ENCODE results near the gene PCBP3.

PCBP3 gene

DNA sequence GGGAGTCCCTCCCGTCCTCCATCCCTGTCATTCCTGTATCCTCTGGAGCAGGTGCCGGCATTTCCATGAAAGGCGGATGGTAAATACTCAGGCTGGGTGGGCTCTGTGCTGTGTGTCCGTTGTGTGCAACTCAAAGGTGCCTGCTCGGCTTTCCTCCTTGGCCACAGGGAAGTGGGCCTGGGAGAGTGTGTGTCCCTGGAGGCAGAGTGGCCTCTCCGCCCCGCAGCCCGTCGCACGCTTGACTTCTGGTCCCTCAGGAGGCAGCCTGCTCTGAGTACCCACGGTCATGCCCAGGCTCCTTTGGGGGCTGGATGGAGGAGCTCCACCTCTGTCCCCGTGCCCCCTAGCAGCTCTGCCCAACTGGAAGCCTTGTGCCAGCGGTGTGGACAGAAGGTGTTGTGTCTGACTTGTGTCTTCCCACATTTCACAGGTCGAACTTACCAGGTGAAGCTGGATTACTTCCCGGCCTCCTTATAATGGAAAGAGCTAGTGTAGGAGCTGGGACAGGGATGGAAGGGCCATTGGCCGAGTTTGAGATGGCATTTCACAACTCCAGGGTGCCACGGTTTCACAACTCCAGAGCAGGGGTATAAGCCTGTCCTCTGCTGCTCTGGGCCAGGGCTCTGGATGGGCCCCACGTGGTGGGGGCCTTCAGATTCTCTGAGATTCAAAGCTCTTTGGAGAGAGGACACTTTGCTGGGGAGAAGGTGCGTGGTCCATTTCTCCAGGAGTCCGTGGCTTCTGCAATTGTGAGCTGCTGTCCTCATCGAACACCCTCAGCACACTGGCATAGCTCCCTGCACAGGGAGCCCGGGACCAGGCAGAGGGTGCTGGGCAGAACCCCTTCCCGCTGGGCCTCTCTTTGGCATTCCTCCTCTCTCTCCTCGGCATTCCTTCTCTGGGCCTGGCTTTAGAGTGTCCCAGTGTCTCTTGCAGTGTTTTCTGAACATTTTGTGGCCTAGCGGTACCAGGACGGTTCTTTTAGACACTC, 185.3 kb downstream of the PCBP3 start:
- no peak overlapping the region for H3K27ac ChIP-seq (ENCODE audit: low read depth, low read length)
- H3K4me3 ChIP-seq (ENCODE audit: insufficient read depth, low read length, poor library complexity, severe bottlenecking) = no peak overlapping the region
- no peaks in the 10 kb centered on the region for H3K9me2 ChIP-seq (replicated peaks; ENCODE audit: insufficient read depth, low read length)
- no peaks in the 10 kb centered on the region for H3K27me3 ChIP-seq (ENCODE audit: low read length)
- H3K9me3 ChIP-seq (ENCODE audit: insufficient read depth, low read length) = no peaks in the 10 kb centered on the region
- H3K36me3 ChIP-seq (ENCODE audit: low read length) = no peaks in the 10 kb centered on the region
- no peaks in the 10 kb centered on the region for H3F3A ChIP-seq (ENCODE audit: insufficient read depth)
- H3K9ac ChIP-seq (ENCODE audit: low read length) = no peak overlapping the region
- TF ChIP-seq, protein P1, sequence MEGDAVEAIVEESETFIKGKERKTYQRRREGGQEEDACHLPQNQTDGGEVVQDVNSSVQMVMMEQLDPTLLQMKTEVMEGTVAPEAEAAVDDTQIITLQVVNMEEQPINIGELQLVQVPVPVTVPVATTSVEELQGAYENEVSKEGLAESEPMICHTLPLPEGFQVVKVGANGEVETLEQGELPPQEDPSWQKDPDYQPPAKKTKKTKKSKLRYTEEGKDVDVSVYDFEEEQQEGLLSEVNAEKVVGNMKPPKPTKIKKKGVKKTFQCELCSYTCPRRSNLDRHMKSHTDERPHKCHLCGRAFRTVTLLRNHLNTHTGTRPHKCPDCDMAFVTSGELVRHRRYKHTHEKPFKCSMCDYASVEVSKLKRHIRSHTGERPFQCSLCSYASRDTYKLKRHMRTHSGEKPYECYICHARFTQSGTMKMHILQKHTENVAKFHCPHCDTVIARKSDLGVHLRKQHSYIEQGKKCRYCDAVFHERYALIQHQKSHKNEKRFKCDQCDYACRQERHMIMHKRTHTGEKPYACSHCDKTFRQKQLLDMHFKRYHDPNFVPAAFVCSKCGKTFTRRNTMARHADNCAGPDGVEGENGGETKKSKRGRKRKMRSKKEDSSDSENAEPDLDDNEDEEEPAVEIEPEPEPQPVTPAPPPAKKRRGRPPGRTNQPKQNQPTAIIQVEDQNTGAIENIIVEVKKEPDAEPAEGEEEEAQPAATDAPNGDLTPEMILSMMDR (IDR thresholded peaks at IDR 0.05; ENCODE audit: insufficient read depth, low read length, poor library complexity, severe bottlenecking) = no peak
- no peak for TF ChIP-seq EZH2phosphoT487 (conservative IDR thresholded peaks at IDR 0.05; ENCODE audit: low read length)
- H3K79me2 ChIP-seq (ENCODE audit: insufficient read depth, low read length) = no peaks in the 10 kb centered on the region
- H3K4me2 ChIP-seq (ENCODE audit: low read depth, low read length, poor library complexity, severe bottlenecking) = no peak overlapping the region
- no peak overlapping the region for H2AFZ ChIP-seq (ENCODE audit: low read depth, low read length, severe bottlenecking)
- H4K20me1 ChIP-seq (ENCODE audit: low read depth, low read length) = no peaks in the 10 kb centered on the region

GRCh38 chr21:45829668-45830067, 186.1 kb downstream of the PCBP3 start:
- Histone ChIP-seq H3K9ac (ENCODE audit: low read length) (no peak overlapping the region), H3K79me2 (ENCODE audit: insufficient read depth, low read length) (no peaks in the 10 kb centered on the region), H3K9me2 (replicated peaks; ENCODE audit: insufficient read depth, low read length) (no peaks in the 10 kb centered on the region), H3K9me3 (ENCODE audit: insufficient read depth, low read length) (no peaks in the 10 kb centered on the region), H3K27ac (ENCODE audit: low read depth, low read length) (no peak overlapping the region), H3K27me3 (ENCODE audit: low read length) (no peaks in the 10 kb centered on the region), H3K4me2 (ENCODE audit: low read depth, low read length, poor library complexity, severe bottlenecking) (no peak overlapping the region), H2AFZ (ENCODE audit: low read depth, low read length, severe bottlenecking) (no peak overlapping the region), H4K20me1 (ENCODE audit: low read depth, low read length) (no peaks in the 10 kb centered on the region), H3F3A (ENCODE audit: insufficient read depth) (no peaks in the 10 kb centered on the region), H3K4me3 (ENCODE audit: insufficient read depth, low read length, poor library complexity, severe bottlenecking) (no peak overlapping the region), H3K36me3 (ENCODE audit: low read length) (no peaks in the 10 kb centered on the region)
- TF ChIP-seq, protein P1 (IDR thresholded peaks at IDR 0.05; ENCODE audit: insufficient read depth, low read length, poor library complexity, severe bottlenecking) = no peak
- no peak for TF ChIP-seq EZH2phosphoT487 (conservative IDR thresholded peaks at IDR 0.05; ENCODE audit: low read length)

DNA sequence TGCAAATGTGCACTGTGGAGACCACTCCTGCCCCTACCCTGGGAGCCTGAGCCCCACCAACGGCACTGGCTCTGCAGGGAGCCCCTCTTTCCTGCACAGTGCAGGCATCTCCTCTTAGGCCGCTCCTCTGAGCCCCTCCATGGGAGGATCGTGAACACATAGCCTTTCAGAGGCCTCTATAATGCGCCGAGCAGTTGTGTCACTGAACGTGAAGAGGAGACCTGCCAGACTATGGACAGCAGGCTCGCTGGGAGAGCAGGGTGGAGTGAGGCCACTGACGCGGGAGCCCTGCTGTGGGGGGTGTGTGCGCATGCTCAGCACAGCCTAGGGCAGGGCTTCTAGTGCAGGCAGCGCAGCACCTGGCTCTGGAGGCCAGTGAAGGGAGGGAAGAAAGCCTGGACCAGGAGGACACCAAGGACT, 186.7 kb downstream of the PCBP3 start:
- TF ChIP-seq, protein P1 (IDR thresholded peaks at IDR 0.05; ENCODE audit: insufficient read depth, low read length, poor library complexity, severe bottlenecking) = no peak
- no peak for TF ChIP-seq EZH2phosphoT487 (conservative IDR thresholded peaks at IDR 0.05; ENCODE audit: low read length)
- Histone ChIP-seq H4K20me1 (ENCODE audit: low read depth, low read length) (no peaks in the 10 kb centered on the region), H3K4me2 (ENCODE audit: low read depth, low read length, poor library complexity, severe bottlenecking) (no peak overlapping the region), H3K27ac (ENCODE audit: low read depth, low read length) (no peak overlapping the region), H3K36me3 (ENCODE audit: low read length) (no peaks in the 10 kb centered on the region), H3F3A (ENCODE audit: insufficient read depth) (no peaks in the 10 kb centered on the region), H3K79me2 (ENCODE audit: insufficient read depth, low read length) (no peaks in the 10 kb centered on the region), H3K9me3 (ENCODE audit: insufficient read depth, low read length) (no peaks in the 10 kb centered on the region), H3K27me3 (ENCODE audit: low read length) (no peaks in the 10 kb centered on the region), H3K9ac (ENCODE audit: low read length) (no peak overlapping the region), H3K4me3 (ENCODE audit: insufficient read depth, low read length, poor library complexity, severe bottlenecking) (no peak overlapping the region), H3K9me2 (replicated peaks; ENCODE audit: insufficient read depth, low read length) (no peaks in the 10 kb centered on the region), H2AFZ (ENCODE audit: low read depth, low read length, severe bottlenecking) (no peak overlapping the region)

Data from SU-DHL-6 (cell line).